Raji (cell line): ENCODE data around the gene KRT35.

Experiments used
- POLR2A ChIP-seq: IDR thresholded peaks from 2 replicates; pipeline ENCODE4 v1.6.1; 2011; ENCODE audit warnings: low read depth, low read length, control low read depth; ENCODE audit not compliant: insufficient read depth

The KRT35 gene

DNA sequence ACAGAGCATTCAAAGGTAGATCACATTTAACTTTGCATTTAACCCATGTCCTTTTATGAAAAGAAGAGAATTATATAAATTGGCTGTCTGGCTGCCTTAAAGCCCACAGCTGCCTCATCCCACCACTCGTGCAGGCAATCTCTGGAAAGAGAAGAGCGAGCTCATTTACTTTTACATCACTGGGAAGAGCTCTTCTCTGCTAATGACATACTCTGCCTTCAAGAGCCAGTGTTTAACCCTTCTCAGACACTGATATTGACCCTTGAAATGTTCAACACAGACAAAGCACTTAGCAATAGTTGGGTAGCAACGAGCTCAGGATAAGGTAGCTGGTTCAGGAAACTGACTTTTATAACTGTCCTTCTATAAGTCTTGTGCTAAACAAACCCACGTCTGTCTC is 46.9 kb downstream of the KRT35 start:
- TF ChIP-seq POLR2A, result no peak

GRCh38 chr17:41433586-41433985 is 47.4 kb downstream of the KRT35 start:
- TF ChIP-seq POLR2A, result no peak

- no peak for TF ChIP-seq POLR2A
These were observed 51.3 kb downstream of the KRT35 start for GRCh38 chr17:41429667-41430066.

- TF ChIP-seq POLR2A, result no peak
These were observed 52.2 kb downstream of the KRT35 start for GRCh38 chr17:41428591-41429291.
